IPS DF 4.7 (cell line): Measurements from ENCODE around the gene MSRB1.

Experiments
- DNase-seq: peaks from one replicate; pipeline ENCODE4 v3.0.0-alpha.2; 2013; ENCODE audit warnings: low spot score; ENCODE audit errors: extremely low read depth

Gene MSRB1

DNA sequence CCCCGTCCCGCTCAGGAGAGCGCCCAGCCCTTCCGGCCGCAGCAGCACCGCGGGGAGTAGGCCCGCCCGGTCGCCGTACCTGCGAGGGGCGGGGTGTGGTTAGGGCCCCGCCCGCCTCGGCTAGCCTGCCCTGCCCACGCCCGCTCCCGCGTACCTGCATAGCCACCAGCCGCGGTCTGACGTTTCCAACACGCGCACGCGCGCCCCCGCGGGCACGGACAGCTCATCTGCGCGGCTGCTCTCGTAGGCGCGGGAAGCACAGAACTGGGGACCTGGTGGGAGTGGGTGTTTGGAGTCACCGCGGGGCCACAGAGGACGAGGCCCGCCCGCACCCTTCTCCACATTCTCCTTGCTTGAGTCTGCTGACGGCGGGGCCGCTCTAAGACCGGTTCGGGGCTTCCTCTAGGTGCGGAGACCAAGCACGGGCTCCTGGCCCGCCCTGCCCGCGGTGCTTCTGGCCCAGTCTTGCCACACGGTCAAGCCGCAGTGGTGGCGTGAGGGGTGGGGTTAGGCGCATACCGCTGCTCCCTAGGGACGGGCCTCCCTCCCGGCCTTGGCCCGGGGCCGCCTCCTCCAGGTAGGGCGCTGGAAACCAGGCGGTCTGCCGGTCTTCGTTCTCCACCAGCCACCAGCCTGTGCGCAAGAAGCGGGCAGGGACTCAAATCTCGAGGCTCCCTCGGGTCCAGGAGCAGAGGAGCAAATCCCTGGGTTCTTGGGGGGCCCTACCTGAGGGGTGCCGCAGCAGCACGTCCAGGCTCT is 36.5 kb upstream of the MSRB1 start:
- DNase-seq, result no peak

DNA sequence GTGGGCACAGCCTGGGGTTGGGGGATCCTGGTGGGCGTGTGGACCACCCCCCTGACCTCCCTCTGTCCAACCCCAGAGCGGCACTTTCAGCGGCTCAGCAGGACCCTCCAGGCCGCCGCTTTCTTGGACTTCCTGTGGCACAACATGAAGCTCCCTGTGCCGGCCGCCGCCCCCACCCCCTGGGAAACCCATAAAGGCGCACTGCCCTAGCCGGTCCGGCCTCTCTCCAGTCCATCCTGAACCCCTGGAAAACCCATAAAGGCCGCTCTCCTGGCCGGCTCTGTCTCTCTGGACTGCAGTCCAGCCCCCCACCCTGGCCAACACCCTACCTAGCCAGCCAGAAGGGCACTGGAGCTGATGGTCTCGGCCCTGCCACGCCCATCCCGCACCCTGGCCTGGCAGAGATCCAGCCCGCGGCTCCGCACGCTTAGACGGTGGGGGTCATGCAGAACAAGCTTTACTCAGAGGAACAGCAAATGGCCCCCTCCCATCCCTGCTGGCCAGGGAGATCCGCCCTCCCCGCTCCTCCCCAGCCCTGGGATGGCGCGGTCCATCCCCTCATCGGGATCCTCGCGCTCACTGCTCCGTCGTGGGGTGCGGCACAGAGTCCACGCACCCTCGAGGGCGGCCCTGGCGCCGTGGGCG is 35.6 kb upstream of the MSRB1 start:
- no peak for DNase-seq

DNA sequence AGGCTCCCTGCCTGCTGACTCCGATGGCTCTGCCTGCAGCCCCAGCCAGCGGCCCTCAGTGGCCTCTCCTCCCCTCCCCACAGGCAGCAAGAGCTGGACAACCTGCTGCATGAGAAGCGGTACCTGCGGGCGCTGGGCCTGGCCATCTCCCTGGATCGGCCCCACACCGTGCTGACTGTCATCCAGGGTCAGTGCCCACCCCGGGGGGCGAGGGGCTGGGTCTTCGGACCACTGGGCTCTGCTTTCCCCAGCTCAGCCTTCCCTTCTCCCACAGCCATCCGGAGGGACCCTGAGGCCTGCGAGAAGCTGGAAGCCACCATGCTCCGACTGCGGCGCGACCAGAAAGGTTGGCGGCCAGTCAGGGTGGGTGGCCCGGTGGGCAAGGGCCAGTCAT is 34.9 kb upstream of the MSRB1 start:
- no peak for DNase-seq

DNA sequence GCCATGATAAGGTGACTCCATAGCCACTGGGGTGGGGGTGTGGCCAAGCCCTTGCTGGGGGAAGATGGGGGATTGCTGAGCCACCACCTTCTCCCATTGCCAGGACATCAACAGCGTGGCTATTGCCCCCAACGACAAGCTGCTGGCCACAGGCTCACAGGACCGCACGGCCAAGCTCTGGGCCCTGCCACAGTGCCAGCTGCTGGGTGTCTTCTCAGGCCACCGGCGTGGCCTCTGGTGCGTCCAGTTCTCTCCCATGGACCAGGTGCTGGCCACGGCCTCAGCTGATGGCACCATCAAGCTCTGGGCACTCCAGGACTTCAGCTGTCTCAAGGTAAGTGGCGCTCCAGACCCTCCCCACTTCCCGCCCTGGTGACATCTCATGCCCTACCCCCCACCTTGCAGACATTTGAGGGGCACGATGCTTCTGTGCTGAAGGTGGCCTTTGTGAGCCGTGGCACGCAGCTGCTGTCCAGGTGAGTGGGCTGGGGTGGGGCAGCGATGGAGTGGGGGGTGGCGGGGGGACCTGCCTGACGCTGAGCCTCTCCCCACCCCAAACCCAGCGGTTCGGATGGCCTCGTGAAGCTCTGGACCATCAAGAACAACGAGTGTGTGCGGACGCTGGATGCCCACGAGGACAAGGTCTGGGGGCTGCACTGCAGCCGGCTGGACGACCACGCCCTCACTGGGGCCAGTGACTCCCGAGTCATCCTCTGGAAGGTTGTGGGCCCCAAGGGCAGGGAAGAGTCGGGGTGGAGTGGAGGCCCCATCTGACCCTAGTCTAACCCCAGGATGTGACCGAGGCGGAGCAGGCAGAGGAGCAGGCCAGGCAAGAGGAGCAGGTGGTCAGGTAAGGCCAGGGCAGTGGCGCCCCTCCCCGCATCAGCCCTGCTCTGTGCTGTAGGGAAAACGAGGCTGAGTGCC is 34.2 kb upstream of the MSRB1 start:
- no peak for DNase-seq

DNA sequence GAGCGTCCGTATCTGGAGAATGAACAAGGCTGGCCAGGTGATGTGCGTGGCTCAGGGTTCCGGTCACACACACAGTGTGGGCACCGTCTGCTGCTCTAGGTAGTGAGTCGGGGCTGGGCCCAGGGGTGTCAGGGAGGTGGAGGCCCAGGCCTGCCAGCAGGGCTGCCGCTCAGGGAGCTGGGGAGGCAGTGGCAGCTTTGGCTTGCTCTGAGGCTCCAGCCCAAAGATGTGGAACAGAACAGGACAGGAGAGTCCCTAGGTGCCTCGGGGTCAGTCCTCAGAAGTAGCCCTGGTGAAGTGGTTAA is 33.2 kb upstream of the MSRB1 start:
- no peak for DNase-seq

DNA sequence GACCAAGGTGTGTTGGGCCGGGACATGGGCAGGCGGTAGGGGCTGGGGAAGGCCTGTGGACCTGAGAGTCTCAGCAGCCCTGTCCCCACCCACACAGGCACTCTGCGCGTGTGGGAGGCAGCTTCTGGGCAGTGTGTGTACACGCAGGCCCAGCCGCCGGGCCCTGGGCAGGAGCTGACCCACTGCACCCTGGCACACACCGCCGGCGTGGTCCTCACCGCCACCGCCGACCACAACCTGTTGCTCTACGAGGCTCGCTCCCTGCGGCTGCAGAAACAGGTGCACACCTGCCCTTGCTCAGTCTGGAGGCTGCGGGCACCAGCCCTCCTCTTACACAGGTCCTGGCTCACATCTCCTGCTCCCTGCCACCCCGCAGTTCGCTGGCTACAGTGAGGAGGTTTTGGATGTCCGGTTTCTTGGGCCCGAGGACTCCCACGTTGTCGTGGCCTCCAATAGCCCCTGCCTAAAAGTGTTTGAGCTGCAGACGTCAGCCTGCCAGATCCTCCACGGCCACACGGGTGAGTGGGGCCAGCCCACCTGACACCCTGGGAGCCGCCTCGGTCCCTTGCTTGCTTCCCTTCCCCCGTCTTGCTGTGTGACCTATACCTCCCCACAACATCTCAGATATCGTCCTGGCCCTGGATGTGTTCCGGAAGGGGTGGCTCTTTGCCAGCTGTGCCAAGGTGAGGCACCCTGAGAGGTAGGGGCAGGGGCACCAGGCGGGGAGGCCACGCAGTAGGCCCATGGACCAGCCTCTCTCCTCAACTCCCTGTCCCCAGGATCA is 32.6 kb upstream of the MSRB1 start:
- DNase-seq, result no peak

DNA sequence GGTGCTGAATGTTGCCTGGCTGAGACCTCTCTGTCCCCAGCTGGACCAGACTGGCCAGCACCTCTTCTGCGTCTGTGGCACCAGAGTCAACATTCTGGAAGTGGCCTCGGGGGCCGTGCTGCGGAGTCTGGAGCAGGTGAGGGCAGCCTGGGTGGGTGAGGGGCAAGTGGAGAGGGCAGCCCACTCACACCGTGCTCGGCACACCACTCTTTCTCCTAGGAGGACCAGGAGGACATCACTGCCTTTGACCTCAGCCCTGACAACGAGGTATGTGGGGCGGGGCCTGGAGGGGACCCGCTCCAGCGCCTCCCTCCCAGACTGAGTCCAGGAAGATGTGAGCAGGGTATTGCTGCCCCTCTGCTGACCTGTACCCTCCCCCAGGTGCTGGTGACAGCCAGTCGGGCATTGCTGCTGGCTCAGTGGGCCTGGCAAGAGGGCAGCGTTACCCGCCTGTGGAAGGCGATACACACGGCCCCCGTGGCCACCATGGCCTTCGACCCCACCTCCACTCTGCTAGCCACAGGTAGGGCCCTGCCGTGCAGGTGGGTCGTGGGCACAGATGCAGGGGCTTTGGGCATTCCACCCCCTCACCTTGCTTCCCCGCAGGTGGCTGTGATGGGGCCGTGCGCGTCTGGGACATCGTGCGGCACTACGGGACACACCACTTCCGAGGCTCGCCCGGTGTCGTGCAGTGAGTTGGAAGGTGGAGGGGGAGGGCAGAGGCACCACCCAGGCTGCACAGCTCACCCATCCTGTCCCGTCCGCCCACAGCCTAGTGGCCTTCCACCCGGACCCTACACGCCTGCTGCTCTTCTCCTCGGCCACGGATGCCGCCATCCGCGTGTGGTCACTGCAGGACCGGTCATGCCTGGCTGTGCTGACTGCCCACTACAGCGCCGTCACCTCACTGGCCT is 31.4 kb upstream of the MSRB1 start:
- DNase-seq, result no peak

DNA sequence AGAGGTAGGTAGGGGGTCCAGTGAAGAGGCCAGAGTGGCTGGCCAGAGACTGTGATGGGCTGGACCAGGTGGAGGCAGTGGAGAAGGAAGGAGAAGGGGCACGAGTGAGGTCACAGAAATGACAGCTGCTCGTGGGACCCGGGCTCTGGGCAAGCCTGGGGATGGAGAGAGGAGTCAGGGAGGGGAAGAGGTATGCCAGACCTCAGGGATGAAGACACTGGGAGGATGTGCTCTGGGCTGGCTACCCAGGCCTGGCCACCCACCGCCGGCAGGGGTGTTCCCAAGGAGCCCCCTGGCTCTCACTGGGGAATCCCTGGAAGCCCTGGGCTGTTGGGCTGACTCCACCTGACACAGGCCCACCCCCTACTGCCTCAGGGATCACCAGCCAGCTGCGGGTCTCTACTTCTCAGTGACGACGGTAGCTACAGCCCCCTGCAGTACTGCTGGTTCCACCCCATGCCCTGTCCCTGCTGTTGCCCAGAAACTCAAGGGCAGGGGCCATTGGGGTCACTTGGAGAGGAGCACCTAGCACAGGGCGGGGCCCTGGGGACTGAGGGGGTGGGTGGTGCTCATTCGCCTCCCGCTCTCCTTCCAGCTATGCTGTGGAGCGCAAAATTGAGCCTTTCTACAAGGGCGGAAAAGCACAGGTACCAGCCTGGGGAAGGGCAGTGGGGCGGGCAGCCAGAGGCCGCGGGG is 30.6 kb upstream of the MSRB1 start:
- DNase-seq, result no peak

DNA sequence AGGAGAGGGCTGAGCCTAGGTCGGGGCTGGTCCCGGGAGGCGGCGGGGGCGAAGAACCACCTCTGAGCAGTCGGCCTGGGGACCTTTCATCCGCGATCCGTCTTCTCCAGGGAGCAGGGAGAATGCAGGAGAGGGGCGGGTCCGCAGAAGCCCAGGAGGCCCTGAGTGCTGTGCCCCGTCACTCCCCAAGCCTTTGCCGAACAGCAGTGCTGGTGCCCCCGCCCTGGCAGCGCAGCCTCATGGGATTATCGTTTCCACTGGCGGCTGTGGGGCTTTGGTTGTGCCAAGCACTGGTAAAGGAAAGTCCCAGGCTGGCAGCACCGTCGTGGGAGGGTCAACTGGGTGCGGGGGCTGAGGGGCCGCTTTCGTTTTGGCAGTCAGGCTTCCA is 29.5 kb upstream of the MSRB1 start:
- DNase-seq, result no peak

DNA sequence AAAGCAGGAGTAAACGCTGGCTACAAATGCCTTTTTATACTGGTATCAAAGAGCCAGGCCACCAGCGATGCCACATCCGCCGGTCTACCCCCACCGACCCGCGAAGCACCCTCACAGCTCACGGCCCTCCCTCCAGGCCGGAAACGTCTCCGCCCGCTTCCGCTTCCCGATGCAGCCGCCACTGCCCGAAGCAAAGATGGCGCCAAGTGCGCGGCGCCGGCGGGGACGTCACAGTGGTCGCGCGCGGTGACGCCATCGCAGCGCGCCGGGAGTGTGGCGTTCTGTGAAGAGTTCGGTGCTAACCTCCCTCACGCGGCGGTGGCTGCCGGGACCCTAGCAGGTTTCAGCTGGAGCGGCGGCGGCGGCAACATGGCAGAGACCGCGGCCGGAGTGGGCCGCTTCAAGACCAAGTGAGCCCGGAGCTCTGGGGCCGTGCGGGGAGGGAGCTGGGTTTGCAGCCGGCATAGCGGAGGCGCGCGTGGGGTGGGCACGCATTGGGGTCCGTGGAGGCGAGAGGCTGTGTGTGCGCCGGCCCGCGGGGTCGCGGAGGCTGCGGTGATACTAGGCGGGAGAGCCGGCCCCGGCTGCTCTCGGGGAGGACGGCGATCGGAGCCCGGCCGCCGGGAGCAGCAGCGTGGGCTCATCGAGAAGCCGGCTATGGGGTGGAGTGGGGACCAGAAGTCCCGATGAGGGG is 28.9 kb upstream of the MSRB1 start, which contains the start of gene TBL3:
Gene TBL3 (plus strand): TSS at position 258 of the 694 bp plus-strand sequence. CDS start 112 bp downstream, at position 370.
- DNase-seq, result no peak

DNA sequence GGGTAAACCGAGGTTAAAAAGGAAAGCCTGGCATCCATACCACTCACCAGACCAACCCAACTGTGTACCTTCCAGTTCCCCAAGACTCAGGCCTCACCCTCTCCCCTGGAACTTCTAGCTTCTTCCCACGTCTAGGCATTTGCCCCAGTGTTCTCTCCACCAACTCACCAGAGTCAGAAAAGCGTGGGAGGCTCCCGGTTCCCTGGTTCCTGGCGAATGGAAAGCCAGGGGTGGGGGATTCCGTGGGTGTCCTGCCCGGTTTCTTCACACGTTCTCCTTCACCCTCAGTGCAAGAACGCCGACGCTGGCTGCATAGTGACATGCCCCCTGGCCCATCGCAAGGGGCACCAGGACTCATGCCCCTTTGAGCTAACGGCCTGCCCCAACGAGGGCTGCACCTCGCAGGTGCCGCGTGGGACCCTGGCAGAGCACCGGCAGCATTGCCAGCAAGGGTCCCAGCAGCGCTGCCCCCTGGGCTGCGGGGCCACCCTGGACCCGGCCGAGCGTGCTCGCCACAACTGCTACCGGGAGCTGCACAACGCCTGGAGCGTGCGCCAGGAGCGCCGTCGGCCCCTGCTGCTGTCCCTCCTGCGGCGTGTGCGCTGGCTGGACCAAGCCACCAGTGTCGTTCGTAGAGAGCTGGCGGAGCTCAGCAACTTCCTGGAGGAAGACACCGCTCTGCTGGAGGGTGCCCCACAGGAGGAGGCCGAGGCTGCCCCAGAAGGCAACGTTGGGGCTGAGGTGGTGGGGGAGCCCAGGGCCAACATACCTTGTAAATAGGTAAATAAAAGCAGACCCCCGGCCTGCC is 25.4 kb upstream of the MSRB1 start:
- no peak for DNase-seq

DNA sequence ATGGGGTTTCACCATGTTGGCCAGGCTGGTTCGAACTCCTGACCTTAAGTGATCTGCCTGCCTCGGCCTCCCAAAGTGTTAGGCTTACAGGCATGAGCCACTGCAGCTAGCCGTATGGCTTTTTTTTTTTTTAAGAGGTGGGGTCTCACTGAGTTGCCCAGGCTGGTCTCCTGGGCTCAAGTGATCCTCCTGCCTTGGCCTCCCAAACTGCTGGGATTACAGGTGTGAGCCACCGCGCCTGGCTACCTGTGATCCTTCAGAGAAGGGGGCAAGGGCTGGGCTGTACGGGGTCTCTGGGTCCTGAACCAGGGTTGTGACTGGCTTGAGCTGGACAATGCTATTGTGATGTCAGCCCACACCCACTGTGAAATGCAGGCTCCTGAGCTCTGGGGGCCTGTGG is 23.5 kb upstream of the MSRB1 start, which contains the start of gene RNF151:
Gene RNF151 (plus strand): TSS at position 397 of the 400 bp plus-strand sequence. CDS start 26 bp downstream, outside the sequence.
- no peak for DNase-seq

DNA sequence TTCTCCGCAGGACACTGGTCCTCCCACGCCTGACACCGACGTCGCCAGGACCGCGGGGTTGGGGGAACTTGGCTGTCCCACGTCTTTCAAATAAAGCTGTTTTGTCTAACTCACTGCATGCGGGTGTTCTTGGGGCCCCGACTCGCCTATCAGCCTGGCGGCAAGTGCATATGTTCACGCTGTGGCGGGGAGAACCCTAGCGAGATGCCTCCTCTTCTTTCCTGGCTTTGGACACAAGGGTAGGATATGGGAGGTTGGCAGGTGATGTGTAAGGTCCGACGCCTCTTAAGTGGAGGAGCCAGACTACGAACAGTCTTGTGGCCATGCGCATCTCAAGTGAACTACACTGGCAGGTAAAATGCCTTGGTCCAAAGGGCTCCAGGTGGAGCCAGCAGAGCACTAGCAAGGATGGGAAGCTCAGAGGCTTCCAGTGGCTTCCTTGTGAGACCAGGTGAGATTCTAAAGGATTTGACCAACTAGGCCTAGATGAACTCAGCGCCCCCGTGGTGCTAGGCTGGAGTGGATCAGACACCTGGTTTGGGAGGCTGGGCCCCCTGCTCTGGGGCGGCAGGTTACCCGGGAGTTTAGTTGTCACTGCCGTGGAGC is 22.5 kb upstream of the MSRB1 start:
- DNase-seq, result no peak

DNA sequence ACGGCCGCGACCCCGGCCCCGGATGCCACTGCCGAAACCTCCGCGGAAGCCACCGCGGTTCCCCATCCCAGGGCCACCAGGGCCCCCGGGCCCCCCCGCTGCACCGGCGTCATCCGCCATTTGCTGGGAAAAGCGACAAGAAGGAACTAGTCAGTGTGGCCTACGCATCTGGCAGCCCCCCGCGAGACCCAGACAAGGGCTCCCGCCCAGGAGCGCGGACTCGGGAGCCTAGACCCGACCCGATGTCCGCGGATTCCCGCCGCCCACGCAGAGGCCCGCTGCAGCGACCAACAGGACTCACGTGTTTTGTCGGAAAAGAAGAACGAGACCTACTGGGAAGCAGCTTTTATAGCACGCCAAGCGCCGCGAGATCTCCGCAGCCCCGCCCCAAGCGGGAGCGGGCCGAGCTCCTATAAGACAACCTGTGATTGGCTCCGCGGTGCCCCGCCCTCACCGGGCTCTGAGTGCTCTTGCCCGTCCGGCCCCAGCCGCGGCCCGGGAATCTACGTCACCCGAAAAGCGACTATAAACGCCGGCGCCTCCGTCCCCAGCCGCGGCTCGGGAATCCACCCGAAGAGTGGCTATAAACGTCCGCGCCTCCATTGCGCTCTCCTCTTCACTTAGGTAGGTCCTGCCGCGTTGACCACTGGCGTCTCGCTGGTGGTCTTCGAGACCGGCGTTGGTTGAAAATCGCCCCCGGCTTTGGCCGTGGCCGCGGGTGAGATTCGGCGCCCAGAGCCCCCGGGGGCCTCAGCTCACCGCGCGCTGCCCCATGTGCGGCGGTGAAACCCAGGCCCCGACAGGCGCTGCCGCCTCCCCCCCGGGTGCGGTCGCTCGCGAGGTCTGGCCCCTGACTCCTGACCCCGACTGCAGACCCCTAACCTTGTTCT is 21.8 kb upstream of the MSRB1 start, which contains the start of gene RPS2:
Gene RPS2 (minus strand): TSS at position 321 of the 890 bp plus-strand sequence. CDS start 201 bp downstream, at position 120.
- DNase-seq, result no peak

DNA sequence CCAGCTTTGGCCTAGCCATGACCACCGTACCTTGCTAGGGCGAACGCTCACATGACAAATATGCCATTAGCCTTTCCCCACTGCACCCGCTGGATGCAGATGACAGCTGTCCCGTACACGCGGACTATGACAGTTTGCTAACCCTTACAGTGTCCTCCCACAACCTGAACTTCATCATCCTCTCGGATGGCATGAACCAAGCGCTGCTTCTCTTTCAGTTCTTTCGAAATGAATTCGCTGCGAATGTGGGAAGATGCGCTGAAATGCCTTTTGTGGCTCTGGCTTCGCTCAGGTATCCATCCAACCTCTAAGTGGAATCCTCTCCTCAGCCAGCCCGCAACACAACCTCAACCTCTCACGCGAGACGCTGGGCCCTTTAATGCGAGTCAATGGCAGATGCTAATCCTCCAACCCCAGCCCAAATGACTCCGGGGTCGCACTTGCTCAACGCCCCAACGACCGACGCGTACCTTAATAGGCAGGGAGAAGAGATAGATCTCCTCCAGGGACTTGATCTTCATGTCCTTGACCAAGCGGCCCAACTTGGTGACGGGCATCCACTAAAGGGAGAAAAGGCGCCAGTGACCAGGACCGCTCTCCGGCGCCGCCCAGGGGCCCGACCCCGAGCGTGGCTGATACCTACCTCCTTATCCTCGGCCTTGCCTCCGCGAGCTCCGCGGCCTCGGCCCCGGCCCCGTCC is 21.0 kb upstream of the MSRB1 start:
- DNase-seq, result no peak
